IMR-90 (cell line): ENCODE results near the gene IL17F. TPM values are rescaled to one million over a fixed set of nuclear protein-coding genes. Genes with fewer than 3 reads are reported as not detected.

Experiments
- ATAC-seq: fragments of 200-7000 bp; cut with Tn5 transposase; 2 replicates; pipeline ENCODE4 v1.9.1; 2020; ENCODE audit warnings: low read depth, mild to moderate bottlenecking, moderate library complexity
- BruUV-seq: library from RNA; stranded (reverse); fragments of 400-500 nt; replicated peaks from 2 replicates; lab custom pipeline; 2021; lab: Mats Ljungman, UMichigan
- CTCF ChIA-PET: fragments of 300-600 bp; formaldehyde crosslinking; extraction: SDS; loops from one replicate; lab custom pipeline; 2021; ENCODE audit warnings: antibody characterized with exemption; lab: Yijun Ruan, JAX
- POLR2A ChIA-PET: fragments of 300-600 bp; sonication (Branson Sonifier 250); formaldehyde crosslinking; loops from one replicate; lab custom pipeline; 2022; ENCODE audit warnings: antibody characterized with exemption; ENCODE audit not compliant: unreplicated experiment; lab: Charles Lee
- DNase-seq: peaks from one replicate; pipeline ENCODE4 v3.0.0; 2013
- H2AFZ ChIP-seq: replicated peaks from 2 replicates; pipeline ENCODE3; 2013; ENCODE audit warnings: low read length, mild to moderate bottlenecking; ENCODE audit not compliant: poor library complexity
- H2AK5ac ChIP-seq: 2 replicates; pipeline ENCODE4 v1.6.1; 2013; ENCODE audit warnings: low read depth, low read length, inconsistent platforms
- H2AK9ac ChIP-seq: replicated peaks from 2 replicates; pipeline ENCODE3; 2013; ENCODE audit warnings: mild to moderate bottlenecking, low read depth, low read length, moderate library complexity; ENCODE audit not compliant: poor library complexity
- H2BK120ac ChIP-seq: 2 replicates; pipeline ENCODE4 v1.6.1; 2013; ENCODE audit warnings: low read depth, low read length, inconsistent platforms
- H2BK15ac ChIP-seq: 3 replicates; pipeline ENCODE4 v1.6.1; 2013; ENCODE audit warnings: low read depth, low read length, inconsistent platforms
- H2BK20ac ChIP-seq: 2 replicates; pipeline ENCODE4 v1.6.1; 2013; ENCODE audit warnings: low read depth, mild to moderate bottlenecking, inconsistent platforms, low read length, moderate library complexity
- H2BK5ac ChIP-seq: 2 replicates; pipeline ENCODE4 v1.6.1; 2013; ENCODE audit warnings: mild to moderate bottlenecking, low read depth, low read length, inconsistent platforms; ENCODE audit not compliant: poor library complexity, severe bottlenecking
- H3K14ac ChIP-seq: replicated peaks from 2 replicates; pipeline ENCODE4 v1.6.1; 2013; ENCODE audit warnings: low read depth, low read length, inconsistent platforms
- H3K18ac ChIP-seq: 2 replicates; pipeline ENCODE4 v1.6.1; 2013; ENCODE audit warnings: low read depth, low read length, control low read depth
- H3K23ac ChIP-seq: 2 replicates; pipeline ENCODE4 v1.6.1; 2013; ENCODE audit warnings: low read depth, low read length, inconsistent platforms
- H3K27ac ChIP-seq: 2 replicates; pipeline ENCODE4 v1.5.1; 2013; ENCODE audit warnings: mild to moderate bottlenecking, control low read depth, low read length; ENCODE audit not compliant: insufficient read depth
- H3K27me3 ChIP-seq: 2 replicates; pipeline ENCODE4 v1.6.1; 2013; ENCODE audit warnings: low read length; ENCODE audit not compliant: control insufficient read depth, insufficient read depth
- H3K36me3 ChIP-seq: 2 replicates; pipeline ENCODE4 v1.6.1; 2013; ENCODE audit warnings: low read length, mixed read lengths; ENCODE audit not compliant: control insufficient read depth, insufficient read depth
- H3K4ac ChIP-seq: 2 replicates; pipeline ENCODE4 v1.6.1; 2013; ENCODE audit warnings: low read depth, low read length, inconsistent platforms
- H3K4me1 ChIP-seq: 2 replicates; pipeline ENCODE4 v1.6.1; 2013; ENCODE audit warnings: low read length, mixed read lengths; ENCODE audit not compliant: control insufficient read depth, insufficient read depth
- H3K4me2 ChIP-seq: 2 replicates; pipeline ENCODE4 v1.6.1; 2013; ENCODE audit warnings: low read depth, mild to moderate bottlenecking, control low read depth, low read length, moderate library complexity
- H3K4me3 ChIP-seq: 2 replicates; pipeline ENCODE4 v1.5.1; 2013; ENCODE audit warnings: low read depth, mild to moderate bottlenecking, control low read depth, low read length, moderate library complexity; ENCODE audit not compliant: insufficient read depth
- H3K56ac ChIP-seq: 2 replicates; pipeline ENCODE4 v1.6.1; 2013; ENCODE audit warnings: low read length, inconsistent platforms; ENCODE audit not compliant: insufficient read depth; ENCODE audit errors: extremely low read depth
- H3K79me1 ChIP-seq, 2 experiments: 2 replicates each; pipeline ENCODE4 v1.6.1; 2013; ENCODE audit warnings: low read length in 2 of 2, inconsistent platforms in 1 of 2, low read depth in 1 of 2
- H3K9ac ChIP-seq: 2 replicates; pipeline ENCODE4 v1.6.1; 2013; ENCODE audit warnings: low read depth, low read length, control low read depth
- H3K9me1 ChIP-seq: 2 replicates; pipeline ENCODE4 v1.6.1; 2013; ENCODE audit warnings: low read length, inconsistent platforms; ENCODE audit not compliant: insufficient read depth
- H3K9me3 ChIP-seq: 2 replicates; pipeline ENCODE4 v1.6.1; 2013; ENCODE audit warnings: low read length; ENCODE audit not compliant: control insufficient read depth, insufficient read depth
- H4K20me1 ChIP-seq: 2 replicates; pipeline ENCODE4 v1.6.1; 2013; ENCODE audit warnings: low read length, inconsistent platforms; ENCODE audit not compliant: insufficient read depth
- H4K5ac ChIP-seq: 2 replicates; pipeline ENCODE4 v1.6.1; 2013; ENCODE audit warnings: mild to moderate bottlenecking, low read depth, low read length, control low read depth
- H4K8ac ChIP-seq, 2 experiments: 2 replicates each; pipeline ENCODE4 v1.6.1; 2013; ENCODE audit warnings: low read depth in 2 of 2, low read length in 2 of 2, control low read depth in 1 of 2, inconsistent platforms in 1 of 2
- H4K91ac ChIP-seq: 2 replicates; pipeline ENCODE4 v1.6.1; 2013; ENCODE audit warnings: low read depth, low read length, inconsistent platforms; ENCODE audit not compliant: insufficient read depth
- BHLHE40 ChIP-seq: fragments of 150-350 bp; IDR thresholded peaks from 2 replicates; pipeline ENCODE4 v1.6.1; 2016; ENCODE audit warnings: mild to moderate bottlenecking, low read depth, low read length
- CEBPB ChIP-seq: IDR thresholded peaks from 2 replicates; pipeline ENCODE4 v1.6.1; 2012; ENCODE audit warnings: low read depth, low read length, improper control_type of control experiment
- CHD1 ChIP-seq: IDR thresholded peaks from 2 replicates; pipeline ENCODE4 v1.6.1; 2012; ENCODE audit warnings: low read depth, low read length, improper control_type of control experiment
- FOS ChIP-seq: fragments of 150-350 bp; IDR thresholded peaks from 2 replicates; pipeline ENCODE4 v1.6.1; 2016; ENCODE audit warnings: low read depth, low read length
- MAFK ChIP-seq: IDR thresholded peaks from 2 replicates; pipeline ENCODE4 v1.6.1; 2012; ENCODE audit warnings: low read depth, low read length, improper control_type of control experiment
- MAZ ChIP-seq: IDR thresholded peaks from 2 replicates; pipeline ENCODE4 v1.6.1; 2012; ENCODE audit warnings: low read depth, mild to moderate bottlenecking, low read length, improper control_type of control experiment, moderate library complexity, borderline replicate concordance
- NFE2L2 ChIP-seq: fragments of 150-350 bp; IDR thresholded peaks from 2 replicates; pipeline ENCODE4 v1.6.1; 2016; ENCODE audit warnings: low read depth, mild to moderate bottlenecking, low read length
- POLR2A ChIP-seq: IDR thresholded peaks from 2 replicates; pipeline ENCODE4 v1.6.1; 2012; ENCODE audit warnings: mild to moderate bottlenecking, low read depth, low read length
- RAD21 ChIP-seq: IDR thresholded peaks from 2 replicates; pipeline ENCODE4 v1.6.1; 2012; ENCODE audit warnings: low read length, improper control_type of control experiment
- RCOR1 ChIP-seq: IDR thresholded peaks from 2 replicates; pipeline ENCODE4 v1.6.1; 2012; ENCODE audit warnings: mild to moderate bottlenecking, low read length, improper control_type of control experiment; ENCODE audit not compliant: insufficient replicate concordance
- RFX5 ChIP-seq: IDR thresholded peaks from 2 replicates; pipeline ENCODE4 v1.8.0; 2012; ENCODE audit warnings: low read depth, mild to moderate bottlenecking, low read length, moderate library complexity
- SMC3 ChIP-seq: fragments of 150-350 bp; IDR thresholded peaks from 2 replicates; pipeline ENCODE4 v1.6.1; 2016; ENCODE audit warnings: low read depth, mild to moderate bottlenecking, antibody characterized with exemption, low read length, moderate library complexity
- WGBS, 2 experiments: methylation state at CpG; one replicate each; pipeline versions ENCODE4 v1.1.5 to v1.1.7; 2013; ENCODE audit warnings: missing lambda C conversion rate in 2 of 2; ENCODE audit not compliant: insufficient read length in 1 of 2; ENCODE audit errors: extremely low coverage in 2 of 2; 5-methylcytosine and 5-hydroxymethylcytosine counted together
- dilution Hi-C: fragments of 300-500 bp; cut with HindIII; formaldehyde crosslinking; loops from one replicate; pipeline ENCODE4 v1.14.3; 2018; ENCODE audit warnings: low sequenced_read_pairs; ENCODE audit not compliant: unreplicated experiment
- in situ Hi-C: fragments of 300-500 bp; cut with MboI; formaldehyde crosslinking; loops from 3 replicates; pipeline ENCODE4 v1.14.3; 2019; ENCODE audit warnings: low sequenced_read_pairs, inconsistent platforms, mixed read lengths
- intact Hi-C: fragments of 100-400 bp; cut with micrococcal nuclease; formaldehyde crosslinking; loops from 2 replicates; pipeline ENCODE4 v1.10.0; 2022
- polyA plus RNA-seq, 3 experiments: library from polyadenylated mRNA; depleted of rRNA; stranded (reverse); fragments of >200 nt; gene quantifications; 2 replicates each; pipeline ENCODE4 v1.2.3, GENCODE V29; 2012; ENCODE audit warnings: low replicate concordance in 1 of 3
- total RNA-seq: library from RNA; depleted of rRNA; stranded (reverse); fragments of >200 nt; gene quantifications from 2 replicates; pipeline ENCODE4 v1.2.3, GENCODE V29; 2012
- TF ChIP-seq, protein P1 (sequence below): fragments of 150-350 bp; IDR thresholded peaks from 2 replicates; pipeline ENCODE4 v1.6.1; 2016; ENCODE audit warnings: low read depth, mild to moderate bottlenecking, low read length, moderate library complexity, borderline replicate concordance
- TF ChIP-seq, protein P2 (sequence below): conservative IDR thresholded peaks from 2 replicates; pipeline ENCODE4 v1.5.1; 2012; ENCODE audit warnings: mild to moderate bottlenecking, low read depth, low read length, improper control_type of control experiment
- TF ChIP-seq, protein P3 (sequence below): fragments of 150-350 bp; IDR thresholded peaks from 2 replicates; pipeline ENCODE4 v1.6.1; 2017; ENCODE audit warnings: mild to moderate bottlenecking, antibody characterized with exemption, low read length, low read depth

The IL17F gene
- total and polyA plus RNA-seq, 2 of the 4 experiments (the other 2 are of a cell fraction) = not detected

DNA sequence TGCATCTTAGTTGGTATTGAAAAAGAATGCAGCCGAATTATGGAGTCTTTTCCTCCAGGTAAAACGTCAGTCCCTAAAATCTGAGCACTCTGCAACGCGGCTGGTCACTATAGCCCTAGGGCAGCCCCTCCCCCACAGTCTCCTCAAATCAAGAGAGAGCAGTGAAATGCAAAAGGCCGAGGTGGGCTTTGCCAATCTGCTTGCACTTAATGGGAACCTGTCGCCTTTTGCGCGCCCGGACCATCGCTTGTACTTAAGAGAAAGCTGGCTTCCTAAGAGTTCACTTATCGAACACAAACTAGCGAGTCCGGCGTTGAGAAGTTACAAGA lies 39.8 kb upstream of the IL17F start:
- in situ Hi-C loops = no loop called here
- Histone ChIP-seq H3K9ac (peak overlapping the region; percentile 62), H3K4me2 (peak overlapping the region; percentile 81), H2BK5ac (no peak overlapping the region), H2AFZ (peak overlapping the region; percentile 88), H4K8ac (peak overlapping the region; percentile 12 to 34; a peak in 2 of 4 replicates), H3K79me1 (peaks cover 9 to 13% of the 10 kb centered on the region in 2 experiments; a peak in 3 of 4 replicates), H2AK5ac (no peak overlapping the region), H2BK20ac (no peak overlapping the region), H2AK9ac (peak overlapping the region; percentile 81), H3K4ac (peak overlapping the region; percentile 39), H3K27me3 (no peaks in the 10 kb centered on the region), H3K4me3 (peak overlapping the region; percentile 65), H3K23ac (peak overlapping the region; percentile 34; the same call in 1 of the 2 replicates), H3K14ac (peak overlapping the region; percentile 33; the same call in 1 of the 2 replicates), H4K91ac (no peak overlapping the region), H4K5ac (no peak overlapping the region), H3K9me3 (no peaks in the 10 kb centered on the region), H2BK120ac (no peak overlapping the region), H3K9me1 (no peaks in the 10 kb centered on the region; the same call in 1 of the 2 replicates), H2BK15ac (no peak overlapping the region), H3K4me1 (no peaks in the 10 kb centered on the region), H3K36me3 (peaks cover 12% of the 10 kb centered on the region), H3K56ac (peak overlapping the region; percentile 13), H3K27ac (peak overlapping the region; percentile 31; the same call in 1 of the 2 replicates), H3K18ac (no peak overlapping the region), H4K20me1 (no peaks in the 10 kb centered on the region)
- TF ChIP-seq, protein P1, sequence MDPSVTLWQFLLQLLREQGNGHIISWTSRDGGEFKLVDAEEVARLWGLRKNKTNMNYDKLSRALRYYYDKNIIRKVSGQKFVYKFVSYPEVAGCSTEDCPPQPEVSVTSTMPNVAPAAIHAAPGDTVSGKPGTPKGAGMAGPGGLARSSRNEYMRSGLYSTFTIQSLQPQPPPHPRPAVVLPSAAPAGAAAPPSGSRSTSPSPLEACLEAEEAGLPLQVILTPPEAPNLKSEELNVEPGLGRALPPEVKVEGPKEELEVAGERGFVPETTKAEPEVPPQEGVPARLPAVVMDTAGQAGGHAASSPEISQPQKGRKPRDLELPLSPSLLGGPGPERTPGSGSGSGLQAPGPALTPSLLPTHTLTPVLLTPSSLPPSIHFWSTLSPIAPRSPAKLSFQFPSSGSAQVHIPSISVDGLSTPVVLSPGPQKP = no peak
- TF ChIP-seq RFX5 (no peak), MAZ (no peak), CEBPB (no peak), RAD21 (no peak), BHLHE40 (no peak), FOS (no peak), NFE2L2 (no peak), RCOR1 (no peak), SMC3 (no peak), CHD1 (no peak), POLR2A (no peak), MAFK (no peak)
- TF ChIP-seq, protein P2, sequence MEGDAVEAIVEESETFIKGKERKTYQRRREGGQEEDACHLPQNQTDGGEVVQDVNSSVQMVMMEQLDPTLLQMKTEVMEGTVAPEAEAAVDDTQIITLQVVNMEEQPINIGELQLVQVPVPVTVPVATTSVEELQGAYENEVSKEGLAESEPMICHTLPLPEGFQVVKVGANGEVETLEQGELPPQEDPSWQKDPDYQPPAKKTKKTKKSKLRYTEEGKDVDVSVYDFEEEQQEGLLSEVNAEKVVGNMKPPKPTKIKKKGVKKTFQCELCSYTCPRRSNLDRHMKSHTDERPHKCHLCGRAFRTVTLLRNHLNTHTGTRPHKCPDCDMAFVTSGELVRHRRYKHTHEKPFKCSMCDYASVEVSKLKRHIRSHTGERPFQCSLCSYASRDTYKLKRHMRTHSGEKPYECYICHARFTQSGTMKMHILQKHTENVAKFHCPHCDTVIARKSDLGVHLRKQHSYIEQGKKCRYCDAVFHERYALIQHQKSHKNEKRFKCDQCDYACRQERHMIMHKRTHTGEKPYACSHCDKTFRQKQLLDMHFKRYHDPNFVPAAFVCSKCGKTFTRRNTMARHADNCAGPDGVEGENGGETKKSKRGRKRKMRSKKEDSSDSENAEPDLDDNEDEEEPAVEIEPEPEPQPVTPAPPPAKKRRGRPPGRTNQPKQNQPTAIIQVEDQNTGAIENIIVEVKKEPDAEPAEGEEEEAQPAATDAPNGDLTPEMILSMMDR = no peak
- TF ChIP-seq, protein P3, sequence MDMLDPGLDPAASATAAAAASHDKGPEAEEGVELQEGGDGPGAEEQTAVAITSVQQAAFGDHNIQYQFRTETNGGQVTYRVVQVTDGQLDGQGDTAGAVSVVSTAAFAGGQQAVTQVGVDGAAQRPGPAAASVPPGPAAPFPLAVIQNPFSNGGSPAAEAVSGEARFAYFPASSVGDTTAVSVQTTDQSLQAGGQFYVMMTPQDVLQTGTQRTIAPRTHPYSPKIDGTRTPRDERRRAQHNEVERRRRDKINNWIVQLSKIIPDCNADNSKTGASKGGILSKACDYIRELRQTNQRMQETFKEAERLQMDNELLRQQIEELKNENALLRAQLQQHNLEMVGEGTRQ = no peak
- BruUV-seq = no TSS peak
- intact Hi-C loops = loop anchor here (2.0 kb wide), 1 partner anchor 69 kb away; no protein-coding TSS in a partner anchor
- dilution Hi-C loops = no loop called here
- POLR2A ChIA-PET = no interaction called here
- WGBS, 2 experiments = 0% methylated on average over 8 of the region's 14 CpGs; no CpG with 5 or more reads in 1 of the 2 experiments
- CTCF ChIA-PET = interaction anchor here (0.9 to 1.9 kb wide), 2 partner anchors 116 to 132 kb away, joined by 3 to 9 read pairs; no protein-coding TSS in a partner anchor
- DNase-seq (peak; percentile 10), ATAC-seq (no peak)
